Measurements from ENCODE around the gene KRT36. TPM values are rescaled to one million over a fixed set of nuclear protein-coding genes. Genes with fewer than 3 reads are reported as not detected.

KRT36 gene
- total RNA-seq, 4 donors from 2014 or later: not detected

DNA sequence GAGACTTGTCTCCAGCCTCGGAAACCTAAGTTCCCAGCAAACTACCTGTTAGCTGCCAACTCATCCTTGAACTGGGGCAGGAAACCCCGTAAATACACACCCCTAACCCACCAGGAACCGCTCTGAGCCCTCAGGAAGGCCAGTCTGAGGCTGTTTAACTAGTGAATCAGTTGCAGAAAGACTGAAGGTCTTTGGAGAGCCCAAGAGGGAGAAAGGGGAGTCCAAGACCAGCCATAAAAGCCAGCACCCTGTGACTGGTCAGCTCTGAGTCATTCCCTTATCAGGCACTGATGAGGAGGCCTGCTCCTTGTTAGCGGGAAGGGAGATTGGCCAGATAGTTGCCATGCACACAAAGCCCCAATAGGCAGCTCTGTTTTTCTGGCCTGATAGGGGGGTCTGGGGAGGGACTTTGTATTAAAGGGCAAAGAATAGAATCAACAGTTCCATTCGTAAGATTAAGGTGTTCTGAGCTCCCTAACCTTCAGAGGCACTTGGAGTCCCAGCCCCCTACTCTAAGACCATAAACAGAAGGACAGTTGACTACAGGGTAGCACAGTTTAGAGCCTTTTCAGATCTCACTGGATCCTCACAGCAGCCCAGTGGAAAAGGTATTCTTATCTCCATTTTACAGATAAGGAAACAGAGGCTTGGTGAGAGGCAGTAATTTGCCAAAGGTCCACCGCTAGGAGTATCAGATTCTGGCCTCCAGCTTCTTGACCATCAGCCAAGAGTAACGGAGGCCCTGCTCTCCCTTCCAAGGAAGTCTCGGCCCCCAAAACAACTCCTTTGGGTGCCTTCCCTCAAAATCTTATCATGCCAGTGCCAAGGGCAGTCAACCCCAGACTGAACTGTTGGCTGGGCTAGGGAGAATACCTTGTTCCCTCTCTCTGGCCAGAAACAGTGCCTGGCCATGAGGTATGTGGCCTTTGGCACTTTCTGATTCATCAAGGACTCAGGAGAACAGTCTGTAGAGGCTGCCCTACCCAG lies 40.6 kb upstream of the KRT36 start:
- no peaks in the 10 kb centered on the region for H3K36me3 ChIP-seq
- H3K4me3 ChIP-seq: no peak overlapping the region
- H3K27me3 ChIP-seq: peaks cover 38% of the 10 kb centered on the region
- TF ChIP-seq POLR2AphosphoS5 (IDR thresholded peaks at IDR 0.05) (peak in 2 of 3 donors; percentile 16 to 60), POLR2A (IDR thresholded peaks at IDR 0.05) (peak; percentile 37), EP300 (IDR thresholded peaks at IDR 0.05; ENCODE audit: low read depth) (no peak)
- TF ChIP-seq, protein P1, sequence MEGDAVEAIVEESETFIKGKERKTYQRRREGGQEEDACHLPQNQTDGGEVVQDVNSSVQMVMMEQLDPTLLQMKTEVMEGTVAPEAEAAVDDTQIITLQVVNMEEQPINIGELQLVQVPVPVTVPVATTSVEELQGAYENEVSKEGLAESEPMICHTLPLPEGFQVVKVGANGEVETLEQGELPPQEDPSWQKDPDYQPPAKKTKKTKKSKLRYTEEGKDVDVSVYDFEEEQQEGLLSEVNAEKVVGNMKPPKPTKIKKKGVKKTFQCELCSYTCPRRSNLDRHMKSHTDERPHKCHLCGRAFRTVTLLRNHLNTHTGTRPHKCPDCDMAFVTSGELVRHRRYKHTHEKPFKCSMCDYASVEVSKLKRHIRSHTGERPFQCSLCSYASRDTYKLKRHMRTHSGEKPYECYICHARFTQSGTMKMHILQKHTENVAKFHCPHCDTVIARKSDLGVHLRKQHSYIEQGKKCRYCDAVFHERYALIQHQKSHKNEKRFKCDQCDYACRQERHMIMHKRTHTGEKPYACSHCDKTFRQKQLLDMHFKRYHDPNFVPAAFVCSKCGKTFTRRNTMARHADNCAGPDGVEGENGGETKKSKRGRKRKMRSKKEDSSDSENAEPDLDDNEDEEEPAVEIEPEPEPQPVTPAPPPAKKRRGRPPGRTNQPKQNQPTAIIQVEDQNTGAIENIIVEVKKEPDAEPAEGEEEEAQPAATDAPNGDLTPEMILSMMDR (IDR thresholded peaks at IDR 0.05): no peak
- peak overlapping the region; percentile 83 to 93 (median 92) for H3K27ac ChIP-seq
- 71% methylated on average over 8 of the region's 8 CpGs; no CpG with 5 or more reads in 1 of the 2 donors for WGBS, 2 donors (ENCODE audit: low coverage in 1 of 2)
- DNase-seq: peak; percentile 58
- in situ Hi-C loops (cut with MboI; ENCODE audit: low pct_ligation_motif_present in 1 of 4, low pct_unique_long_range_greater_than_20kb in 1 of 4, low sequenced_read_pairs in 3 of 4) (loop anchor here in 1 of 4 donors (25.0 kb wide), 1 partner anchor 618 kb away; no protein-coding TSS in a partner anchor), intact Hi-C loops (cut with DNase I; ENCODE audit: low total_unique reads) (no loop called here)
- peaks cover 0 to 34% (median 17%) of the 10 kb centered on the region in 4 donors for H3K4me1 ChIP-seq
- no peaks in the 10 kb centered on the region for H3K9me3 ChIP-seq

DNA sequence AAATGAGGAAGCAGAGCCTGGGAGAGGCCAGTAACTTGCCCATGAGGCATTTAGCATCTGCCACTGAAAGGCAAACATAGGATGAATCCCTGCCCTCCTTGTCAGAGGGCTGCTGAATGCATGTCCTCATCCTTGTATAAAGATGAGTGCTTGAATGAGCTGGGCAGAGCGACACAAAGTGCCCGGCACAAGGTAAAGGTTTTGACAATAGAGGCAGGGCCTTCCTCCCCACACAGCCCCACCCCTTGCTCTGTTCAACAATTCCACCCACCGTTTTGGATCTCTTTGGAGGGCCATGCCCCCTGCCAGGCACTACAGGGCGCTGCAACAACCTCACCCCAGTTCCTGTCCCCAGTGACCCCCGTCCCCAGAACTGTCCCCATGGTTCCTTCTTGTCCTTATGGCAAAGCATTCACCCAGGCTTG lies 39.8 kb upstream of the KRT36 start:
- Histone ChIP-seq H3K9me3 (no peaks in the 10 kb centered on the region), H3K27ac (peak overlapping the region; percentile 83 to 93 (median 92)), H3K4me3 (no peak overlapping the region), H3K4me1 (peaks cover 0 to 42% (median 20%) of the 10 kb centered on the region in 4 donors), H3K36me3 (no peaks in the 10 kb centered on the region), H3K27me3 (peaks cover 38% of the 10 kb centered on the region)
- DNase-seq: no peak
- in situ Hi-C loops (cut with MboI; ENCODE audit: low pct_ligation_motif_present in 1 of 4, low pct_unique_long_range_greater_than_20kb in 1 of 4, low sequenced_read_pairs in 3 of 4): loop anchor here in 1 of 4 donors (25.0 kb wide), 1 partner anchor 617 kb away; no protein-coding TSS in a partner anchor
- 46 to 60% methylated on average over 2 to 5 of the region's 5 CpGs for WGBS, 2 donors (ENCODE audit: low coverage in 1 of 2)
- intact Hi-C loops (cut with DNase I; ENCODE audit: low total_unique reads): no loop called here
- TF ChIP-seq, protein P1 (IDR thresholded peaks at IDR 0.05): no peak
- no peak for TF ChIP-seq POLR2AphosphoS5 (IDR thresholded peaks at IDR 0.05)
- no peak for TF ChIP-seq POLR2A (IDR thresholded peaks at IDR 0.05)
- TF ChIP-seq EP300 (IDR thresholded peaks at IDR 0.05; ENCODE audit: low read depth): no peak

DNA sequence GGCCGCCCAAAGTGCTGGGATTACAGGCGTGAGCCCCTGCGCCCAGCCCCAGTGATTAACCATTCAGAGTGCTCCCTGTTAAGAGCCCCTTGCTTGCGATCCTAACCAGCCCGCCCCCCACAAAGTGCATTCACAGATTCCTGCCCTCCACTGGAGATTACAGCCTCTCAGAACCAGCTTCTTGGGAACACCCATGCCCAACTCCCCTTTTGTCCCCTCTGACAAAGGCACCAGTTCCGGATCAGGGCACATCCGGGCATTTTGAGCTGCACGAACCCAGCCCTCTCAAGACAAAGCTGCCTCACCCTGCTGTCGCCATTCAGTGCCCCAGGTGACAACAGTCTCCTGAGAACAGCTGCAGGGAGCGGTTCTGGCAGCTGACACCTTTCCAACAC lies 39.2 kb upstream of the KRT36 start:
- TF ChIP-seq POLR2AphosphoS5 (IDR thresholded peaks at IDR 0.05) (peak; percentile 29 to 73 (median 62)), POLR2A (IDR thresholded peaks at IDR 0.05) (peak; percentile 25), EP300 (IDR thresholded peaks at IDR 0.05; ENCODE audit: low read depth) (no peak)
- TF ChIP-seq, protein P1 (IDR thresholded peaks at IDR 0.05): no peak
- Histone ChIP-seq H3K36me3 (no peaks in the 10 kb centered on the region), H3K4me1 (peaks cover 0 to 47% (median 20%) of the 10 kb centered on the region in 4 donors), H3K9me3 (no peaks in the 10 kb centered on the region), H3K27me3 (peaks cover 38% of the 10 kb centered on the region), H3K4me3 (peak overlapping the region in 1 of 4 donors; percentile 57), H3K27ac (peak overlapping the region; percentile 83 to 93 (median 92))
- DNase-seq: peak; percentile 77
- in situ Hi-C loops (cut with MboI; ENCODE audit: low pct_ligation_motif_present in 1 of 4, low pct_unique_long_range_greater_than_20kb in 1 of 4, low sequenced_read_pairs in 3 of 4): loop anchor here in 1 of 4 donors (25.0 kb wide), 1 partner anchor 617 kb away; no protein-coding TSS in a partner anchor
- intact Hi-C loops (cut with DNase I; ENCODE audit: low total_unique reads): no loop called here
- 33% methylated on average over 10 of the region's 10 CpGs; no CpG with 5 or more reads in 1 of the 2 donors for WGBS, 2 donors (ENCODE audit: low coverage in 1 of 2)

Data from transverse colon (tissue), 4 donors.